H54 (cell line): ENCODE data around the gene FCRLA.
"Not testable (repeated sequence)": the region's sequence is repeated elsewhere in the genome, so short reads cannot be mapped to it uniquely, and the experiment has no call there.

Source experiments
- DNase-seq: peaks from one replicate; pipeline ENCODE4 v3.0.0; 2011; ENCODE audit warnings: low spot score, mixed read lengths; ENCODE audit not compliant: insufficient read length
- FAIRE-seq: peaks from 3 replicates; lab custom pipeline; 2011; peaks lifted over from hg19 to GRCh38; lab: Jason Lieb, UNC
- POLR2A ChIP-seq: IDR thresholded peaks from 2 replicates; pipeline ENCODE4 v1.6.1; 2011; ENCODE audit warnings: low read depth, mild to moderate bottlenecking, low read length

The FCRLA gene

GRCh38 chr1:161678500-161678899 lies 28.5 kb upstream of the FCRLA start:
- no peak for TF ChIP-seq POLR2A
- no peak for FAIRE-seq
- DNase-seq: no peak

GRCh38 chr1:161681879-161682278 lies 25.1 kb upstream of the FCRLA start:
- FAIRE-seq (no peak), DNase-seq (no peak)
- TF ChIP-seq POLR2A: no peak

GRCh38 chr1:161688946-161689345 lies 18.1 kb upstream of the FCRLA start:
- FAIRE-seq: no peak
- TF ChIP-seq POLR2A: no peak
- DNase-seq: no peak

- no peak for TF ChIP-seq POLR2A
- DNase-seq: no peak
- no peak for FAIRE-seq
Measured at GRCh38 chr1:161691846-161692245, 15.2 kb upstream of the FCRLA start.

- not testable (repeated sequence) for DNase-seq, FAIRE-seq
Measured at GRCh38 chr1:161693020-161693712, 13.9 kb upstream of the FCRLA start.

- not testable (repeated sequence) for DNase-seq, FAIRE-seq
Measured at GRCh38 chr1:161698302-161698701, 8.7 kb upstream of the FCRLA start.

- TF ChIP-seq POLR2A: no peak
- DNase-seq: no peak
- FAIRE-seq: no peak
Measured at GRCh38 chr1:161702250-161702649, 4.8 kb upstream of the FCRLA start.

GRCh38 chr1:161705537-161705936 lies 1.5 kb upstream of the FCRLA start:
- TF ChIP-seq POLR2A: no peak
- FAIRE-seq (no peak), DNase-seq (no peak)

- FAIRE-seq: no peak
- TF ChIP-seq POLR2A: no peak
- peak; percentile 7 for DNase-seq
Measured at GRCh38 chr1:161706113-161706481, 932 bp upstream of the FCRLA start.

- FAIRE-seq (no peak), DNase-seq (no peak)
- no peak for TF ChIP-seq POLR2A
Measured at GRCh38 chr1:161707503-161707902, 474 bp downstream of the FCRLA start.

- TF ChIP-seq POLR2A: no peak
- no peak for DNase-seq
- FAIRE-seq: no peak
Measured at GRCh38 chr1:161709373-161709772, 2.3 kb downstream of the FCRLA start.

- TF ChIP-seq POLR2A: no peak
- FAIRE-seq (no peak), DNase-seq (no peak)
Measured at GRCh38 chr1:161710560-161710959, 3.5 kb downstream of the FCRLA start.

GRCh38 chr1:161718559-161719324 lies 11.7 kb downstream of the FCRLA start:
- TF ChIP-seq POLR2A: no peak
- DNase-seq (no peak), FAIRE-seq (no peak)

GRCh38 chr1:161719325-161719611 lies 12.2 kb downstream of the FCRLA start:
- DNase-seq: no peak
- no peak for TF ChIP-seq POLR2A
- FAIRE-seq: no peak

GRCh38 chr1:161720422-161720821 lies 13.4 kb downstream of the FCRLA start:
- FAIRE-seq: no peak
- TF ChIP-seq POLR2A: no peak
- DNase-seq: no peak
